DMS79 (cell line): ENCODE data around the gene BCAM.
"Not testable (repeated sequence)": the region's sequence is repeated elsewhere in the genome, so short reads cannot be mapped to it uniquely, and the experiment has no call there.

ENCODE experiments used
- DNase-seq: peaks from one replicate; lab custom pipeline; 2025; lab: John Stamatoyannopoulos, UW

Gene BCAM

DNA sequence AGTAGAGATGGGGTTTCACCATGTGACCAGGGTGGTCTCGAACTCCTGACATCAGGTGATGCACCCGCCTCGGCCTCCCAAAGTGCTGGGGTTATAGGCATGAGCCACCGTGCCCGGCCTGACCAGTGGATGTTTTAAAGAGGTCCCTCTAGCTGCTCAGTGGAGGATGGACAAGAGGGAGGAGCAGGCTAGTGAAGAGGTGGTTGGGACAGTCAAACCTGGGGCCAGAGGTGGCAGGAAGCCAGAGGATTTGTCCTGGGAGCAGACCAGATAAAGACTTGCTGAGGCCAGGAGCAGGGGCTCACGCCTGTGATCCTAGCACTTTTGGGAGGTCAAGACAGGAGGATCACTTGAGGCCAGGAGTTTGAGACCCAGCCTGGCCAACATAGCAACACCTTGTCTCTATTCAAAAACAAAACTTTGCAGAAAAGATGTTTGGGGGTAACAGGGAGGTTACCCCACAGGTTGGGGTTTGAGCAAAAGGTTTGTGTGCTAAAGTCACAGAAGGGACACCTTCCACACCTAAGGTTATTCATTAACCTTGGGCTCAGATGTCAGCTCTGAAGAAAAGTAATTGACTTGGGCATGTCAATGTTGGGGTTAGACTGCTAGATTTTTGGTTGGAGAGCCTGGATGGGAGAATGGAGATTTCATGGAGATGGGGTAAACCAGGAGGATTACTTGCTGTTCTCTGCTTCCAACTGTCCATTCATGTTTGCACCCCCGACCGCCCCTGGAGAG, 9.0 kb downstream of the BCAM start:
- no peak for DNase-seq

GRCh38 chr19:44818466-44819031, 9.6 kb downstream of the BCAM start:
- DNase-seq: no peak

DNA sequence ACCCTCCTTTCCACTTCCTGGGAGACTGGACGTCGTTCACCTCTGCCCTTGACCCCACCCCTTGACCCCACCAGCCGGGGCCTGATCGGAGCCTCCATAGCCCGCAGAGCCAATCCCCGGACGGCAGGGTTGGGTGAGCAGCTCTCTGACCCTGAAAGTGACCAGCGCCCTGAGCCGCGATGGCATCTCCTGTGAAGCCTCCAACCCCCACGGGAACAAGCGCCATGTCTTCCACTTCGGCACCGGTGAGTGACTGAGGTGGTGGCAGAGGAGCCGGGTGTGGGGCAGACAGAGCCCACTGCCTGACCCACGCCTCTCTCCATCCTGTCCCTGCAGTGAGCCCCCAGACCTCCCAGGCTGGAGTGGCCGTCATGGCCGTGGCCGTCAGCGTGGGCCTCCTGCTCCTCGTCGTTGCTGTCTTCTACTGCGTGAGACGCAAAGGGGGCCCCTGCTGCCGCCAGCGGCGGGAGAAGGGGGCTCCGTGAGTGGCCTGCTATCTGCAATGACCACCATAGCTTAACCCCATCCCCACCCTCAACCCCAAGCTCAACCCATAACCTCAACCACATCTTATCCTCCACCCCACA, 10.4 kb downstream of the BCAM start:
- no peak for DNase-seq

- no peak for DNase-seq
Observed at GRCh38 chr19:44820648-44821609, 12.0 kb downstream of the BCAM start.

DNA sequence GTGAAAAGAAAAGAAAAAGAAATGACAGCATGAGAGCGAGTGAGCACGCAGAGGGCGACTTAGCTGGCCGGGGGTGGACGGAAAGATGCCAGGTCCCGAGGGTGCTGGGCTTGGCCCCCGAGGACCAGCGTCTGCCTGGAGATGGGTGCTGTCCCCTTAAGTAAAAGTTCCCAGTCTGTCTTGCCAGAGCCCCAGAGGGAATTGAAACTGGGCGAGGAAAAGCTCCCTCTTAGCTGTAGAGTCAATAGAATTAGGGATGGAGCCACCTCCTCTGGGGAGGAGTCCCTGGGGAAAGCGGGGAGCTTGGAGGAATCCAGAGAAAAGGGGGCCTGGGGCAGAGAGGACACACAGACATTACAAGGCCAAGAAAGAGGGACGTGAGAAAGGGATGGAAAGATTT, 13.3 kb downstream of the BCAM start:
- DNase-seq: no peak

DNA sequence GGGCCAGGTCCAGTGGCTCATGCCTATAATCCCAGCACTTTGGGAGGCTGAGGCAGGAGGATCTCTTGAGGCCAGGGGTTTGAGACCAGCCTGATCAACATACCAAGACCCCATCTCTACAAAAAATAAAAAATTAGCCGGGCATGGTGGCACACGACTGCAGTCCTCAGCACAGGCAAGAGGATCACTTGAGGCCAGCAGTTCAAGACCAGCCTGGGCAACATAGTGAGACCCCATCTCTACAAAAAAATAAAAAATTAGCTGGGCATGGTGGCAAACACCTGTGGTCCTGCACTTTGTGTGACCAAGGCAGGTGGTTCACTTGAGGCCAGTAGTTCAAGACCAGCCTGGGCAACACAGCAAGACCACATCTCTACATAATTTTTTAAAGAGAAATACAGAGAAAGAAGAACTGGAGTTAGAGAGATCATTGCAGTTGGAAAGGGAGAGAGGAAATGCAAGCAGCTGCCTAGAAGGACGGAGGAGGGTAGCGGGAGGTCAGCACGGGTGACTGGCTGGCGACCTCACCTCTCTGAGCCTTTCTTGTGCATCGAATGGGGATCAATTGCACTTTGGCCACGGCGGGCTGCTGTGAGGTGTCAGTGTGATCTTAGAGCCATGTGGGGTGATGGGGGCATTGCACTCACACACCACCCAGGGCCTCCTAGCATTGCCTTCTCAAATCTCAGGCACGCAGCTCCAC, 13.9 kb downstream of the BCAM start:
- DNase-seq: no peak

GRCh38 chr19:44823373-44823698, 14.4 kb downstream of the BCAM start:
- no peak for DNase-seq

GRCh38 chr19:44824761-44825160, 15.9 kb downstream of the BCAM start:
- DNase-seq: peak; percentile 61

DNA sequence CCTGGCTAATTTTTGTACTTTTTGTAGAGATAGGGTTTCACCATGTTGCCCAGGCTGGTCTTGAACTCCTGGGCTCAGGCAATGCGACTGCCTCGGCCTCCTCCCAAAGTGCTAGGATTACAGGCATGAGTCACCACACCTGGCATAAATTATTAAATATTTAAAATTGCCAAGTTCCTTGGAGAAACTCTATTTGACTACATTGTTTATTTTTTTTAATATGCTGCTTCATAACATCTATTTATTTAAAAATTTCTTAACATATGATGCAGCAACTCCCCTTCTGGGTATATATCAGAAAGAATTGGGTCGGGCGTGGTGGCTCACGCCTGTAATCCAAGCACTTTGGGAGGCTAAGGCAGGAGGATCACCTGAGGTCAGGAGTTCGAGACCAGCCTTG, 24.0 kb downstream of the BCAM start:
- DNase-seq: not testable (repeated sequence)

DNA sequence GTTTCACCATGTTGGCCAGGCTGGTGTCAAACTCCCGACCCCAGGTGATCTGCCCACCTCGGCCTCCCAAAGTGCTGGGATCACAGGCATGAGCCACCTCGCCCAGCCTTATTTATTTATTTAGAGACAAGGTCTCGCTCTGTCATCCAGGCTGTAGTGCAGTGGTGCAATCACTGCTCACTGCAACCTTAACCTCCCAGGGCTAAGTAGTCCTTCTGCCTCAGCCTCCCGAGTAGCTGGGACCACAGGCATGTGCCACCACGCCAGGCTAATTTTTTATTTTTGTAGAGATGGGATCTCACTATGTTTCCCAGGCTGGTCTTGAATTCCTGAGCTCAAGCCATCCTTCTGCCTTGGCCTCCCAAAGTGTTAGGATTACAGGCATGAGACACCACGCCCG, 25.5 kb downstream of the BCAM start:
- not testable (repeated sequence) for DNase-seq

DNA sequence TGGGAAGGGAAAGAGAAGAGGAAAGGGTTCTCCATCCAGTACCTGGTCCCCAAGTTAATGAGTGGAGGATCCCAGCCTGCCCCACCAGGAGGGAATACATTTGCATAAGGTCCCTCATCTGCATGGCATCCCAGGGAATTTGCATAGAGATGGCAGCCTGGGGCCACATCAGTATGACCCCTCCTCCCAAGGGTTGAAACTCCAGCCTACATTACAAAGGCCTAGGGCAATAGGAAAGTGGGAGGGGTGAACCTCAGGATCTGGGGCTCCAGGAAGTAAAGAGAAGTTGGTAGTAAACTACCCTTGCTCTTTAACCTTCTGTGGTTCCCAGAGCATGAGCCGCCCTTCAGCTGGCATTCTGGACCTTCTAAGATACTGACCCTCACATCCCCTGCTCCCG, 30.4 kb downstream of the BCAM start:
- no peak for DNase-seq

DNA sequence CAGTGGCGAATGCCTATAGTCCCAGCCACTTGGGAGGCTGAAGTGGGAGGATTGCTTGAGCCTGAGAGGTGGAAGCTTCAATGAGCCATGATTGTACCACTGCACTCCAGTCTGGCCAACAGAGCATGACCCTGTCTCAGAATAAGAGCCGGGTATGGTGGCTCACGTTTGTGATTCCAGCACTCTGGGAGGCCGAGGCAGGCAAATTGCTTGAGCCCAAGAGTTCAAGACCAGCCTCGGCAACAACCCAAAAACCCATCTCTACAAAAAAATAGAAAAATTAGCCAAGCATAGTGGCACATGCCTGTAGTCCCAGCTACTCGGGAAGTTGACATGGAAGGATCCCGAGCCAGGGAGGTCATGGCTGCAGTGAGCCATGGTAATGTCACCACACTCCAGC, 31.9 kb downstream of the BCAM start:
- peak; percentile 15 for DNase-seq

- no peak for DNase-seq
Observed at GRCh38 chr19:44841231-44841630, 32.3 kb downstream of the BCAM start.

DNA sequence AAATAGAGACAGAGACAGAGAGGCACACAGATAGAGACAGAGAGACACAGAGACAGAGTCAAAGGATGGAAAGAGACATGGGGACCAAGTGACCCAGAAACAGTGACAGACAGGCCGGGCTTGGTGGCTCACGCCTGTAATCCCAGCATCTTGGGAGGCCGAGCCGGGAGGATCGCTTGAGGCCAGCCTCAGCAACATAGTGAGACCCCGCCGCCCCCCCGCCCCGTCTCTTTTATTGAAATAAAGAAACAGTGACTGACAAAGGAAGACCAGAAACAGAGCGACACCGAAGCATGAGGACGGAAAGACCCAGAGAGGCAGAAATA, 36.3 kb downstream of the BCAM start:
- no peak for DNase-seq

- DNase-seq: peak; percentile 83
Observed at GRCh38 chr19:44845612-44846454, 36.9 kb downstream of the BCAM start, which contains the start of gene NECTIN2. Gene NECTIN2, plus strand, starts transcription at chr19:44846297. Its CDS starts 229 bp downstream, at chr19:44846526.

- no peak for DNase-seq
Observed at GRCh38 chr19:44846455-44847143, 37.7 kb downstream of the BCAM start.

DNA sequence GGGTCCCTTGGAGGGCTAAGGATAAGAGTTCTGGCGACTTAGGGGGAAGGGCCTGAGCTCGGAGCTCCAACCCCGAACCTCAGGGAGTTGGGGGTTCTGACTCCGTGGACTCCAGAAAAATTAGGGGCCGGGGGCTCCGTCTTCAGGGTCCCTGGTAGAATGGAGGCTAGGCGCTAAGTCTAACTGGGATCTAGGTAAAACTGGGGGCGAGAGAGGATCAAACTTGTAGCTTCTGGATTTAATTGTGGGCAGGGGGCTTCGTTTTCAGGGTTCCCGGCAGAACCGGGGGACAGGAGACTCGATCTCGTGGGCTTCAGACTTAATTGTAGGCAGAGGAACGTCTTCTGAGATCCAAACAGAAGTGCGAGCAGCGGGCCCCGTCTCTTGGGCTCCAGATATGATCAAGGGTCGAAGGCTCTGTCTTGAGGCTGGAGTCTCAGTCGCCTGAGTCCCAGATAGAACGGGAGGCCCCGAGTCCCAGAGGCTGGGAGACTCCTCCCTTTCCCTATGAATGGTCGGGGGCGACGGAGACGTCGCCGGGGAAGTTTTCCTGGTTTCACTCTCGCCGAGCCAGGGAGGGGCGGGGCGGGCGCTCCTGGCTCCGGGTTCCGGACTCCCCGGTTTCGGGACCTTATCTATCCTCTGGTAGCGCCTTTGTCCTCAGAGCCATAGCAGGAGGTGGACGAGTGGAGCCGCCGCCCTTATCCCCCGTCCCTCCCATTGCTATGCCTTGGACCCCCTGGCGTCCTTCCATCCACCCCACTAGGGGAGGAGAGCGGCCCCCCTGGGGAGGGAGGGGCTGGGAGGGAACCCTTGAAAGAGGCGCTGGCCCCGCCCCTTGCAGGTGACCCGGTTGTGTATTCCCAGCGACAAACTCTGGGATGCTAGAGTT, 38.5 kb downstream of the BCAM start:
- peak; percentile 26 for DNase-seq

- no peak for DNase-seq
Observed at GRCh38 chr19:44848036-44848811, 39.3 kb downstream of the BCAM start.
